IMR-90 (cell line): Measurements from ENCODE around the gene CDK18. TPM values are rescaled to one million over a fixed set of nuclear protein-coding genes. Genes with fewer than 3 reads are reported as not detected.
A peak's percentile ranks its signal among the peaks of the same experiment; 100 is the strongest.

Source experiments
- ATAC-seq: fragments of 200-7000 bp; cut with Tn5 transposase; 2 replicates; pipeline ENCODE4 v1.9.1; 2020; ENCODE audit warnings: low read depth, mild to moderate bottlenecking, moderate library complexity
- BruUV-seq: library from RNA; stranded (reverse); fragments of 400-500 nt; replicated peaks from 2 replicates; lab custom pipeline; 2021; lab: Mats Ljungman, UMichigan
- CTCF ChIA-PET: fragments of 300-600 bp; formaldehyde crosslinking; extraction: SDS; loops from one replicate; lab custom pipeline; 2021; ENCODE audit warnings: antibody characterized with exemption; lab: Yijun Ruan, JAX
- POLR2A ChIA-PET: fragments of 300-600 bp; sonication (Branson Sonifier 250); formaldehyde crosslinking; loops from one replicate; lab custom pipeline; 2022; ENCODE audit warnings: antibody characterized with exemption; ENCODE audit not compliant: unreplicated experiment; lab: Charles Lee
- DNase-seq: peaks from one replicate; pipeline ENCODE4 v3.0.0; 2013
- H2AFZ ChIP-seq: replicated peaks from 2 replicates; pipeline ENCODE3; 2013; ENCODE audit warnings: low read length, mild to moderate bottlenecking; ENCODE audit not compliant: poor library complexity
- H2AK5ac ChIP-seq: 2 replicates; pipeline ENCODE4 v1.6.1; 2013; ENCODE audit warnings: low read depth, low read length, inconsistent platforms
- H2AK9ac ChIP-seq: replicated peaks from 2 replicates; pipeline ENCODE3; 2013; ENCODE audit warnings: mild to moderate bottlenecking, low read depth, low read length, moderate library complexity; ENCODE audit not compliant: poor library complexity
- H2BK120ac ChIP-seq: 2 replicates; pipeline ENCODE4 v1.6.1; 2013; ENCODE audit warnings: low read depth, low read length, inconsistent platforms
- H2BK15ac ChIP-seq: 3 replicates; pipeline ENCODE4 v1.6.1; 2013; ENCODE audit warnings: low read depth, low read length, inconsistent platforms
- H2BK20ac ChIP-seq: 2 replicates; pipeline ENCODE4 v1.6.1; 2013; ENCODE audit warnings: low read depth, mild to moderate bottlenecking, inconsistent platforms, low read length, moderate library complexity
- H2BK5ac ChIP-seq: 2 replicates; pipeline ENCODE4 v1.6.1; 2013; ENCODE audit warnings: mild to moderate bottlenecking, low read depth, low read length, inconsistent platforms; ENCODE audit not compliant: poor library complexity, severe bottlenecking
- H3K14ac ChIP-seq: replicated peaks from 2 replicates; pipeline ENCODE4 v1.6.1; 2013; ENCODE audit warnings: low read depth, low read length, inconsistent platforms
- H3K18ac ChIP-seq: 2 replicates; pipeline ENCODE4 v1.6.1; 2013; ENCODE audit warnings: low read depth, low read length, control low read depth
- H3K23ac ChIP-seq: 2 replicates; pipeline ENCODE4 v1.6.1; 2013; ENCODE audit warnings: low read depth, low read length, inconsistent platforms
- H3K27ac ChIP-seq: 2 replicates; pipeline ENCODE4 v1.5.1; 2013; ENCODE audit warnings: mild to moderate bottlenecking, control low read depth, low read length; ENCODE audit not compliant: insufficient read depth
- H3K27me3 ChIP-seq: 2 replicates; pipeline ENCODE4 v1.6.1; 2013; ENCODE audit warnings: low read length; ENCODE audit not compliant: control insufficient read depth, insufficient read depth
- H3K36me3 ChIP-seq: 2 replicates; pipeline ENCODE4 v1.6.1; 2013; ENCODE audit warnings: low read length, mixed read lengths; ENCODE audit not compliant: control insufficient read depth, insufficient read depth
- H3K4ac ChIP-seq: 2 replicates; pipeline ENCODE4 v1.6.1; 2013; ENCODE audit warnings: low read depth, low read length, inconsistent platforms
- H3K4me1 ChIP-seq: 2 replicates; pipeline ENCODE4 v1.6.1; 2013; ENCODE audit warnings: low read length, mixed read lengths; ENCODE audit not compliant: control insufficient read depth, insufficient read depth
- H3K4me2 ChIP-seq: 2 replicates; pipeline ENCODE4 v1.6.1; 2013; ENCODE audit warnings: low read depth, mild to moderate bottlenecking, control low read depth, low read length, moderate library complexity
- H3K4me3 ChIP-seq: 2 replicates; pipeline ENCODE4 v1.5.1; 2013; ENCODE audit warnings: low read depth, mild to moderate bottlenecking, control low read depth, low read length, moderate library complexity; ENCODE audit not compliant: insufficient read depth
- H3K56ac ChIP-seq: 2 replicates; pipeline ENCODE4 v1.6.1; 2013; ENCODE audit warnings: low read length, inconsistent platforms; ENCODE audit not compliant: insufficient read depth; ENCODE audit errors: extremely low read depth
- H3K79me1 ChIP-seq, 2 experiments: 2 replicates each; pipeline ENCODE4 v1.6.1; 2013; ENCODE audit warnings: low read length in 2 of 2, inconsistent platforms in 1 of 2, low read depth in 1 of 2
- H3K9ac ChIP-seq: 2 replicates; pipeline ENCODE4 v1.6.1; 2013; ENCODE audit warnings: low read depth, low read length, control low read depth
- H3K9me1 ChIP-seq: 2 replicates; pipeline ENCODE4 v1.6.1; 2013; ENCODE audit warnings: low read length, inconsistent platforms; ENCODE audit not compliant: insufficient read depth
- H3K9me3 ChIP-seq: 2 replicates; pipeline ENCODE4 v1.6.1; 2013; ENCODE audit warnings: low read length; ENCODE audit not compliant: control insufficient read depth, insufficient read depth
- H4K20me1 ChIP-seq: 2 replicates; pipeline ENCODE4 v1.6.1; 2013; ENCODE audit warnings: low read length, inconsistent platforms; ENCODE audit not compliant: insufficient read depth
- H4K5ac ChIP-seq: 2 replicates; pipeline ENCODE4 v1.6.1; 2013; ENCODE audit warnings: mild to moderate bottlenecking, low read depth, low read length, control low read depth
- H4K8ac ChIP-seq, 2 experiments: 2 replicates each; pipeline ENCODE4 v1.6.1; 2013; ENCODE audit warnings: low read depth in 2 of 2, low read length in 2 of 2, control low read depth in 1 of 2, inconsistent platforms in 1 of 2
- H4K91ac ChIP-seq: 2 replicates; pipeline ENCODE4 v1.6.1; 2013; ENCODE audit warnings: low read depth, low read length, inconsistent platforms; ENCODE audit not compliant: insufficient read depth
- BHLHE40 ChIP-seq: fragments of 150-350 bp; IDR thresholded peaks from 2 replicates; pipeline ENCODE4 v1.6.1; 2016; ENCODE audit warnings: mild to moderate bottlenecking, low read depth, low read length
- CEBPB ChIP-seq: IDR thresholded peaks from 2 replicates; pipeline ENCODE4 v1.6.1; 2012; ENCODE audit warnings: low read depth, low read length, improper control_type of control experiment
- CHD1 ChIP-seq: IDR thresholded peaks from 2 replicates; pipeline ENCODE4 v1.6.1; 2012; ENCODE audit warnings: low read depth, low read length, improper control_type of control experiment
- CTCF ChIP-seq: conservative IDR thresholded peaks from 2 replicates; pipeline ENCODE4 v1.5.1; 2012; ENCODE audit warnings: mild to moderate bottlenecking, low read depth, low read length, improper control_type of control experiment
- ELK1 ChIP-seq: fragments of 150-350 bp; IDR thresholded peaks from 2 replicates; pipeline ENCODE4 v1.6.1; 2016; ENCODE audit warnings: low read depth, mild to moderate bottlenecking, low read length, moderate library complexity, borderline replicate concordance
- FOS ChIP-seq: fragments of 150-350 bp; IDR thresholded peaks from 2 replicates; pipeline ENCODE4 v1.6.1; 2016; ENCODE audit warnings: low read depth, low read length
- MAFK ChIP-seq: IDR thresholded peaks from 2 replicates; pipeline ENCODE4 v1.6.1; 2012; ENCODE audit warnings: low read depth, low read length, improper control_type of control experiment
- MAZ ChIP-seq: IDR thresholded peaks from 2 replicates; pipeline ENCODE4 v1.6.1; 2012; ENCODE audit warnings: low read depth, mild to moderate bottlenecking, low read length, improper control_type of control experiment, moderate library complexity, borderline replicate concordance
- MXI1 ChIP-seq: IDR thresholded peaks from 2 replicates; pipeline ENCODE4 v1.6.1; 2012; ENCODE audit warnings: low read depth, mild to moderate bottlenecking, low read length, moderate library complexity, borderline replicate concordance
- NFE2L2 ChIP-seq: fragments of 150-350 bp; IDR thresholded peaks from 2 replicates; pipeline ENCODE4 v1.6.1; 2016; ENCODE audit warnings: low read depth, mild to moderate bottlenecking, low read length
- POLR2A ChIP-seq: IDR thresholded peaks from 2 replicates; pipeline ENCODE4 v1.6.1; 2012; ENCODE audit warnings: mild to moderate bottlenecking, low read depth, low read length
- RAD21 ChIP-seq: IDR thresholded peaks from 2 replicates; pipeline ENCODE4 v1.6.1; 2012; ENCODE audit warnings: low read length, improper control_type of control experiment
- RCOR1 ChIP-seq: IDR thresholded peaks from 2 replicates; pipeline ENCODE4 v1.6.1; 2012; ENCODE audit warnings: mild to moderate bottlenecking, low read length, improper control_type of control experiment; ENCODE audit not compliant: insufficient replicate concordance
- RFX5 ChIP-seq: IDR thresholded peaks from 2 replicates; pipeline ENCODE4 v1.8.0; 2012; ENCODE audit warnings: low read depth, mild to moderate bottlenecking, low read length, moderate library complexity
- SMC3 ChIP-seq: fragments of 150-350 bp; IDR thresholded peaks from 2 replicates; pipeline ENCODE4 v1.6.1; 2016; ENCODE audit warnings: low read depth, mild to moderate bottlenecking, antibody characterized with exemption, low read length, moderate library complexity
- WGBS, 2 experiments: methylation state at CpG; one replicate each; pipeline versions ENCODE4 v1.1.5 to v1.1.7; 2013; ENCODE audit warnings: missing lambda C conversion rate in 2 of 2; ENCODE audit not compliant: insufficient read length in 1 of 2; ENCODE audit errors: extremely low coverage in 2 of 2; 5-methylcytosine and 5-hydroxymethylcytosine counted together
- dilution Hi-C: fragments of 300-500 bp; cut with HindIII; formaldehyde crosslinking; loops from one replicate; pipeline ENCODE4 v1.14.3; 2018; ENCODE audit warnings: low sequenced_read_pairs; ENCODE audit not compliant: unreplicated experiment
- in situ Hi-C: fragments of 300-500 bp; cut with MboI; formaldehyde crosslinking; loops from 3 replicates; pipeline ENCODE4 v1.14.3; 2019; ENCODE audit warnings: low sequenced_read_pairs, inconsistent platforms, mixed read lengths
- intact Hi-C: fragments of 100-400 bp; cut with micrococcal nuclease; formaldehyde crosslinking; loops from 2 replicates; pipeline ENCODE4 v1.10.0; 2022
- polyA plus RNA-seq, 3 experiments: library from polyadenylated mRNA; depleted of rRNA; stranded (reverse); fragments of >200 nt; gene quantifications; 2 replicates each; pipeline ENCODE4 v1.2.3, GENCODE V29; 2012; ENCODE audit warnings: low replicate concordance in 1 of 3
- total RNA-seq: library from RNA; depleted of rRNA; stranded (reverse); fragments of >200 nt; gene quantifications from 2 replicates; pipeline ENCODE4 v1.2.3, GENCODE V29; 2012
- TF ChIP-seq, protein P1 (sequence below): fragments of 150-350 bp; IDR thresholded peaks from 2 replicates; pipeline ENCODE4 v1.6.1; 2017; ENCODE audit warnings: mild to moderate bottlenecking, antibody characterized with exemption, low read length, low read depth

The CDK18 gene
- total and polyA plus RNA-seq, 2 of the 4 experiments (the other 2 are of a cell fraction), result 0.18 to 0.48 TPM

DNA sequence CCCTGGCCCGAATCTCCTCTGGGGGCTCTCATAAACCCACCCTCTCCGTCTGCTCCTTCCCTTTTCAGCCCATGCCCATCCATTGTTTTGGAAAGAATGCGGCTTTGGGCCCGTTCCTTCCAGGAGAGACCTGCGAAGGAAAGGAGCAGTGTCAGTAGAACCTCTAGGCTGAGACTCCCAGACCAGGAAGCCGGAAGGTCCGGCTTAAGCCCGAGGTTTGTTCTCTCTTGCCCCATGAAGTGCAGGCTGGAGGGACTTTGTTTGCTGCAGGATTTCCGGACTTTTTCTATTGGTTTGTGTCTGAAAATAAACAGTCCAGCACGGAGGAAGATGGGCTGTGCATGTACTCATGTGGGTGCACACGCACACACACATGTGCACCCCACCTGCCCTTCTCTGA lies 77.6 kb downstream of the CDK18 start:
- no peak for DNase-seq
- TF ChIP-seq ELK1 (no peak), SMC3 (no peak), RFX5 (no peak), MAZ (no peak), MAFK (no peak), BHLHE40 (no peak), NFE2L2 (no peak), FOS (no peak), POLR2A (no peak), CTCF (no peak), RCOR1 (no peak), CHD1 (no peak), CEBPB (no peak), RAD21 (no peak), MXI1 (no peak)
- TF ChIP-seq, protein P1, sequence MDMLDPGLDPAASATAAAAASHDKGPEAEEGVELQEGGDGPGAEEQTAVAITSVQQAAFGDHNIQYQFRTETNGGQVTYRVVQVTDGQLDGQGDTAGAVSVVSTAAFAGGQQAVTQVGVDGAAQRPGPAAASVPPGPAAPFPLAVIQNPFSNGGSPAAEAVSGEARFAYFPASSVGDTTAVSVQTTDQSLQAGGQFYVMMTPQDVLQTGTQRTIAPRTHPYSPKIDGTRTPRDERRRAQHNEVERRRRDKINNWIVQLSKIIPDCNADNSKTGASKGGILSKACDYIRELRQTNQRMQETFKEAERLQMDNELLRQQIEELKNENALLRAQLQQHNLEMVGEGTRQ, result no peak
- Histone ChIP-seq H3K9me3 (no peaks in the 10 kb centered on the region), H4K5ac (no peak overlapping the region), H3K56ac (no peak overlapping the region), H3K9ac (no peak overlapping the region), H2BK5ac (no peak overlapping the region), H2AK5ac (no peak overlapping the region), H3K14ac (no peak overlapping the region), H4K8ac (no peak overlapping the region), H4K20me1 (no peaks in the 10 kb centered on the region), H2BK15ac (no peak overlapping the region), H3K4ac (no peak overlapping the region), H3K18ac (no peak overlapping the region), H2BK20ac (no peak overlapping the region), H3K36me3 (no peaks in the 10 kb centered on the region), H4K91ac (no peak overlapping the region), H3K27ac (no peak overlapping the region), H3K79me1 (no peaks in the 10 kb centered on the region), H2AFZ (no peak overlapping the region), H2BK120ac (no peak overlapping the region), H3K4me1 (peaks cover 6% of the 10 kb centered on the region; the same call in 1 of the 2 replicates), H3K27me3 (peaks cover 55% of the 10 kb centered on the region), H2AK9ac (peak overlapping the region; percentile 72), H3K4me3 (no peak overlapping the region), H3K9me1 (peaks cover 3% of the 10 kb centered on the region; the same call in 1 of the 2 replicates), H3K23ac (no peak overlapping the region), H3K4me2 (no peak overlapping the region)
- POLR2A ChIA-PET, result no interaction called here
- intact Hi-C loops (no loop called here), dilution Hi-C loops (no loop called here), in situ Hi-C loops (no loop called here)
- 90% methylated on average over 2 of the region's 11 CpGs; no CpG with 5 or more reads in 1 of the 2 experiments for WGBS, 2 experiments
- no peak for ATAC-seq
- CTCF ChIA-PET, result no interaction called here
- no TSS peak for BruUV-seq
